HG03039 (cell line): ENCODE measurements around the gene ZDHHC22.

Source experiments
- ATAC-seq: cut with Tn5 transposase; IDR thresholded peaks from one replicate; pipeline ENCODE4 v1.9.1; 2021; ENCODE audit warnings: mild to moderate bottlenecking, moderate library complexity; ENCODE audit not compliant: unreplicated experiment

Gene ZDHHC22

GRCh38 chr14:77084985-77085384 lies 56.6 kb downstream of the ZDHHC22 start:
- ATAC-seq: no peak

GRCh38 chr14:77083082-77083481 lies 58.5 kb downstream of the ZDHHC22 start:
- ATAC-seq: no peak

GRCh38 chr14:77082356-77082755 lies 59.2 kb downstream of the ZDHHC22 start:
- ATAC-seq: no peak
